Measurements from ENCODE around the gene TXNL1. TPM values are rescaled to one million over a fixed set of nuclear protein-coding genes. Genes with fewer than 3 reads are reported as not detected.

The TXNL1 gene
- total RNA-seq, 1 donor from 2014 or later = 85.8 TPM

DNA sequence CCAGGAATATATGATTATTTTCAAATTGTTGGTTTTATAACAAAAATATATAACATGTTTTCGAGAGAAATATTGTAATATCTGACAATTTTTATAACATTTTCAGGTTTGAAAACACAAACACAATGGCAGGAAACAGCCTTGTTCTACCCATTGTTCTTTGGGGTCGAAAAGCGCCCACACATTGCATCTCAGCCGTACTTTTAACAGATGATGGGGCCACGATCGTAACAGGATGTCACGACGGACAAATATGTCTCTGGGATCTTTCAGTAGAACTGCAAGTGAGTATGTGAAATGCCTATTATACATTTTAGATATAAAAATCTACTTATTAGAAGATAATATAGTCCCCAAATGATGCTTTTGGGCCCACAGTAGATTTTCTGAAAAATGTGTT, 34.0 kb upstream of the TXNL1 start:
- TF ChIP-seq CTCF (conservative IDR thresholded peaks at IDR 0.05) = no peak
- no peak for DNase-seq (ENCODE audit: low read depth, low spot score)
- no peaks in the 10 kb centered on the region for H3K36me3 Mint-ChIP-seq (ENCODE audit: low read depth)
- peaks cover 9% of the 10 kb centered on the region for H3K4me1 Mint-ChIP-seq
- no peak overlapping the region for H3K4me3 Mint-ChIP-seq
- no peaks in the 10 kb centered on the region for H3K9me3 Mint-ChIP-seq
- no peaks in the 10 kb centered on the region for H3K27me3 Mint-ChIP-seq (ENCODE audit: low read depth)
- no peak overlapping the region for H3K27ac Mint-ChIP-seq (ENCODE audit: unreplicated experiment)

- Mint-ChIP-seq H3K4me3 (no peak overlapping the region), H3K27me3 (ENCODE audit: low read depth) (no peaks in the 10 kb centered on the region), H3K27ac (ENCODE audit: unreplicated experiment) (no peak overlapping the region), H3K9me3 (no peaks in the 10 kb centered on the region), H3K36me3 (ENCODE audit: low read depth) (no peaks in the 10 kb centered on the region), H3K4me1 (peaks cover 3% of the 10 kb centered on the region)
- no peak for DNase-seq (ENCODE audit: low read depth, low spot score)
- no peak for TF ChIP-seq CTCF (conservative IDR thresholded peaks at IDR 0.05)
These were observed 24.5 kb upstream of the TXNL1 start for GRCh38 chr18:56662902-56663301.

GRCh38 chr18:56662502-56662901, 24.1 kb upstream of the TXNL1 start:
- DNase-seq (ENCODE audit: low read depth, low spot score) = no peak
- no peaks in the 10 kb centered on the region for H3K27me3 Mint-ChIP-seq (ENCODE audit: low read depth)

GRCh38 chr18:56662063-56662408, 23.6 kb upstream of the TXNL1 start:
- DNase-seq (ENCODE audit: low read depth, low spot score) = no peak
- H3K27me3 Mint-ChIP-seq (ENCODE audit: low read depth) = no peaks in the 10 kb centered on the region
- no peak overlapping the region for H3K27ac Mint-ChIP-seq (ENCODE audit: unreplicated experiment)
- H3K4me1 Mint-ChIP-seq = peaks cover 3% of the 10 kb centered on the region
- TF ChIP-seq CTCF (conservative IDR thresholded peaks at IDR 0.05) = no peak
- no peak overlapping the region for H3K4me3 Mint-ChIP-seq
- no peaks in the 10 kb centered on the region for H3K9me3 Mint-ChIP-seq
- H3K36me3 Mint-ChIP-seq (ENCODE audit: low read depth) = no peaks in the 10 kb centered on the region

More at GRCh38 chr18:56662502-56662901, 24.1 kb upstream of the TXNL1 start:
- no peak overlapping the region for H3K4me3 Mint-ChIP-seq
- TF ChIP-seq CTCF (conservative IDR thresholded peaks at IDR 0.05) = no peak
- no peak overlapping the region for H3K27ac Mint-ChIP-seq (ENCODE audit: unreplicated experiment)
- no peaks in the 10 kb centered on the region for H3K9me3 Mint-ChIP-seq
- peaks cover 3% of the 10 kb centered on the region for H3K4me1 Mint-ChIP-seq
- no peaks in the 10 kb centered on the region for H3K36me3 Mint-ChIP-seq (ENCODE audit: low read depth)

DNA sequence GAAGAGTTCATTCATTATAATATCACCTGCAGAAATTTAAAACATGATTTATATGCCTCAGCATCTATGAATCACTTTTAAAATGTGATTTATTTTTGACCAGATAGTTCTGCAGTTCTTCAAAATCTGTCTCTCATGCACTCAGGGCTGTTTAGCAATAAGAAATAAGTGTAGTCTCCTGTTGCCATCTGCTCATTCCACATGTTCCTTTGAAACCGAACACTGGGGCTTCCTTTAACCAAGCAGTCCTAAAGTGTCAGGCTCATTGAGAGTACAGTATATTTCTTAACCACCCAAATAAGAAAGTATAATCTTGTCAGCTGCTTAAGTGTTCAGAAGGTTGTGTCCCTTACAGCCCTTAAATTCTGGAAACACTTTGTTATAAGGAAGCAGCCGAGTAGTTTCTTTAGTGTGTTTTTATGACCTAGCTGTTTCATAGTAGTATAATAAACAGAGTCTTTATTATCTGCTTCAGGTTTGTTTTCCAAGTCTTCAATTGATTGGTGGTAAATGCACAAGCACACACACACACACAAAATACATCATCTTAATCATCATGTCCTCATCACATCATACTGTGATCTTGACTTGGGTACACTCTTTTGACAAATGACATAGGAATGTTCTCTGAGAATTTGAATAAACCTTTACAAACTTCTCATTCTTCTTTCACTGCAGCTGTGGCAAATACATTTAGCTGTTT, 23.1 kb upstream of the TXNL1 start:
- no peak overlapping the region for H3K27ac Mint-ChIP-seq (ENCODE audit: unreplicated experiment)
- no peaks in the 10 kb centered on the region for H3K36me3 Mint-ChIP-seq (ENCODE audit: low read depth)
- H3K4me3 Mint-ChIP-seq = no peak overlapping the region
- H3K4me1 Mint-ChIP-seq = peaks cover 3% of the 10 kb centered on the region
- DNase-seq (ENCODE audit: low read depth, low spot score) = no peak
- no peak for TF ChIP-seq CTCF (conservative IDR thresholded peaks at IDR 0.05)
- H3K9me3 Mint-ChIP-seq = no peaks in the 10 kb centered on the region
- no peaks in the 10 kb centered on the region for H3K27me3 Mint-ChIP-seq (ENCODE audit: low read depth)
